ENCODE data around the gene HSPA2.
A peak's percentile ranks its signal among the peaks of the same experiment; 100 is the strongest.

HSPA2 gene

DNA sequence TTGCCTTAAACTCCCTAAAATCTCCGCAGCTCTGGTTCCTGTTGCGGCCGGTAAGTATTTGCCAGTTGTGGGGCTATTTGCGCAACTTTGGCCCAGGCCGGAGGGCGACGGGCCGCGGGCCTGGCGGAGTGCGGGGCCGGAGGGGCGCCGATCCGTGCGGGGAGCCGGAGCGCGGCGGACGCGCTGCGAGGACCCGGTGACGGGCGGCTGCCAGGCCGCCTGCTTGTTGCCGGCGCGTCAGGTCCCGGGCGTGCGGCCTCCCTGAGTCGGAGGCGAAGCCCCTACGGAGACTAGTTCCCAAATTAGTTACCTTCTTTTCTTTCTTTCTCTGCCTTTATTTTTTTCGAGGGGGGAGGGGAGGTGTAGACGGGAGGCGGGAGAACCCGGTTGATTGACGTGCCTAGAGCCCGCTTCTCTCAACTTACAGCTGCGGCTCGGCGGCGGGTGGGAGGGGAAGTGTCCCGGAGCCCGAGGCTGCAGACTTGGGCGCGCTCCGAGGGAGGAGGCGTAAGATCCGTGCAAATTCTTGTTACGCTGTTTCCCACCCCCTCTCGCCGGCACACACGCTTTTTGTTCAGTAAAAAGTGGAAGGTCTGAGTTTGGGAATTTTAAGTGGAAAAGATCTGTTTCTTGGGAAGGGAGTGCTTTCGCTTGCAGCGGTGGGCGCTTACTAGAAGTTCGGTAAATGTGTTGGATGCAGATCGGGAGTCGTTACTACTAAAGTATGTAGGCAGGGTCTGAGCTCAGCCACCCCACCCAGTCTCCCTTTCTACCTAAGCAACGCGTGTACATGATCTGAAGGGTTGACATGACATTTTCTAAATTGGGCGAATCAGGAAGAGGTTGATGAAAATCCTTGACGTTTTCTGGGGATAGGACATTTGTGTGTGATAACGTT is 35.4 kb upstream of the HSPA2 start:
- peak overlapping the region; percentile 79 to 81 for H2BK12ac ChIP-seq (ENCODE audit: low read length in 2 of 2)
- peak overlapping the region; percentile 100 for H2BK5ac ChIP-seq (ENCODE audit: low read depth, low read length, poor library complexity, severe bottlenecking)
- WGBS, result under 1% methylated on average over 55 of the region's 68 CpGs
- H4K91ac ChIP-seq (ENCODE audit: low read length), result peak overlapping the region; percentile 95
- H2BK15ac ChIP-seq (ENCODE audit: low read depth, poor library complexity, severe bottlenecking), result peak overlapping the region; percentile 98
- H3K4me1 ChIP-seq (ENCODE audit: control insufficient read depth, insufficient read depth, low read depth, low read length), result peaks cover 14% of the 10 kb centered on the region
- H3K27ac ChIP-seq (ENCODE audit: low read length, poor library complexity, severe bottlenecking), result peak overlapping the region; percentile 98
- H2BK120ac ChIP-seq (ENCODE audit: low read depth, low read length), result peak overlapping the region; percentile 100
- H3K79me1 ChIP-seq (replicated peaks; ENCODE audit: low read length, poor library complexity, severe bottlenecking), result no peaks in the 10 kb centered on the region
- peak overlapping the region; percentile 41 to 98 for H3K14ac ChIP-seq (ENCODE audit: low read length in 2 of 2)
- peak overlapping the region; percentile 52 to 97 for H3K23ac ChIP-seq (ENCODE audit: low read length in 2 of 2)
- H3K4me2 ChIP-seq (ENCODE audit: low read length, poor library complexity, severe bottlenecking), result peak overlapping the region; percentile 96
- peak overlapping the region; percentile 99 to 100 for H3K18ac ChIP-seq (ENCODE audit: low read depth in 1 of 2, low read length in 2 of 2)
- peak overlapping the region; percentile 99 for H3K4ac ChIP-seq (ENCODE audit: low read depth in 1 of 2, low read length in 2 of 2)
- H2AFZ ChIP-seq (ENCODE audit: low read depth, low read length), result peak overlapping the region; percentile 56
- H3K36me3 ChIP-seq (ENCODE audit: control insufficient read depth in 1 of 2, insufficient read depth in 2 of 2, low read depth in 1 of 2, low read length in 2 of 2), result no peaks in the 10 kb centered on the region
- DNase-seq, result peak; percentile 87
- H3K9ac ChIP-seq (ENCODE audit: low read length), result peak overlapping the region; percentile 97
- H3K27me3 ChIP-seq (ENCODE audit: control insufficient read depth in 1 of 2, insufficient read depth in 1 of 2, low read length in 2 of 2), result no peaks in the 10 kb centered on the region
- H3K4me3 ChIP-seq (ENCODE audit: insufficient read depth in 1 of 2, low read depth in 1 of 2, low read length in 2 of 2), result peak overlapping the region; percentile 93
- H2AK5ac ChIP-seq (ENCODE audit: low read length, severe bottlenecking), result peak overlapping the region; percentile 76
- H3K9me3 ChIP-seq (ENCODE audit: control insufficient read depth, low read length), result no peaks in the 10 kb centered on the region
- peak overlapping the region; percentile 100 for H4K8ac ChIP-seq (ENCODE audit: low read length)

DNA sequence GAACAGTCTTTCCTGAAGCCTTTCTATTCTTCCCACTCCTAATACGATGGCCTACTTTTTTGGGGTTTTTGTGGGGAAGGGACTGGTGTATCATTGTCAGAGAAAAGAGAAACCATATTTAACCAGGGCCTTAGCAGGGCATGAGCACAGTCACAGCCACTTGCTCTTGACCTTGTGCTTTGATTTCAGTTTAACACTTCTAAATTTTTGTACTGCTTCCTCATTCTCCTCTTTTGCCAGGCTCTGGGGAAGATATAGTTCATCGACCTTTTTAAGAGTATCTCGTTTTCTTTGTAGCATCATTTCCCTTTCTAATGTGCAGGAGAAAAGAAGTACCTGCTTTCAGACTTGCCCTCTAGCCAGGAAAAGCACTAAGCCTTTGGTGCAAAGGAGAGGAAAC is 33.8 kb upstream of the HSPA2 start:
- Histone ChIP-seq H3K4me3 (ENCODE audit: insufficient read depth in 1 of 2, low read depth in 1 of 2, low read length in 2 of 2) (peak overlapping the region in 1 of 2 experiments; percentile 68), H4K91ac (ENCODE audit: low read length) (no peak overlapping the region), H3K36me3 (ENCODE audit: control insufficient read depth in 1 of 2, insufficient read depth in 2 of 2, low read depth in 1 of 2, low read length in 2 of 2) (peaks cover 0 to 4% of the 10 kb centered on the region in 2 experiments), H2BK15ac (ENCODE audit: low read depth, poor library complexity, severe bottlenecking) (no peak overlapping the region), H4K8ac (ENCODE audit: low read length) (no peak overlapping the region), H2BK5ac (ENCODE audit: low read depth, low read length, poor library complexity, severe bottlenecking) (no peak overlapping the region), H3K27me3 (ENCODE audit: control insufficient read depth in 1 of 2, insufficient read depth in 1 of 2, low read length in 2 of 2) (no peaks in the 10 kb centered on the region), H3K9me3 (ENCODE audit: control insufficient read depth, low read length) (no peaks in the 10 kb centered on the region), H3K79me1 (replicated peaks; ENCODE audit: low read length, poor library complexity, severe bottlenecking) (peaks cover 1% of the 10 kb centered on the region), H3K27ac (ENCODE audit: low read length, poor library complexity, severe bottlenecking) (peak overlapping the region; percentile 50), H2AFZ (ENCODE audit: low read depth, low read length) (no peak overlapping the region), H3K4me1 (ENCODE audit: control insufficient read depth, insufficient read depth, low read depth, low read length) (peaks cover 11% of the 10 kb centered on the region), H3K9ac (ENCODE audit: low read length) (peak overlapping the region; percentile 97), H2BK12ac (ENCODE audit: low read length in 2 of 2) (no peak overlapping the region), H2BK120ac (ENCODE audit: low read depth, low read length) (no peak overlapping the region), H3K18ac (ENCODE audit: low read depth in 1 of 2, low read length in 2 of 2) (no peak overlapping the region), H2AK5ac (ENCODE audit: low read length, severe bottlenecking) (no peak overlapping the region), H3K4me2 (ENCODE audit: low read length, poor library complexity, severe bottlenecking) (peak overlapping the region; percentile 67), H3K4ac (ENCODE audit: low read depth in 1 of 2, low read length in 2 of 2) (no peak overlapping the region), H3K14ac (ENCODE audit: low read length in 2 of 2) (no peak overlapping the region), H3K23ac (ENCODE audit: low read length in 2 of 2) (no peak overlapping the region)
- DNase-seq, result peak; percentile 37
- WGBS, result 79% methylated on average over 2 of the region's 3 CpGs

GRCh38 chr14:64507376-64508156 is 33.0 kb upstream of the HSPA2 start:
- Histone ChIP-seq H4K8ac (ENCODE audit: low read length) (no peak overlapping the region), H3K14ac (ENCODE audit: low read length in 2 of 2) (no peak overlapping the region), H2BK120ac (ENCODE audit: low read depth, low read length) (no peak overlapping the region), H3K79me1 (replicated peaks; ENCODE audit: low read length, poor library complexity, severe bottlenecking) (peaks cover 1% of the 10 kb centered on the region), H3K18ac (ENCODE audit: low read depth in 1 of 2, low read length in 2 of 2) (no peak overlapping the region), H2AFZ (ENCODE audit: low read depth, low read length) (no peak overlapping the region), H3K27ac (ENCODE audit: low read length, poor library complexity, severe bottlenecking) (no peak overlapping the region), H2AK5ac (ENCODE audit: low read length, severe bottlenecking) (no peak overlapping the region), H3K9me3 (ENCODE audit: control insufficient read depth, low read length) (no peaks in the 10 kb centered on the region), H3K4me2 (ENCODE audit: low read length, poor library complexity, severe bottlenecking) (no peak overlapping the region), H3K36me3 (ENCODE audit: control insufficient read depth in 1 of 2, insufficient read depth in 2 of 2, low read depth in 1 of 2, low read length in 2 of 2) (peaks cover 0 to 5% of the 10 kb centered on the region in 2 experiments), H3K4me3 (ENCODE audit: insufficient read depth in 1 of 2, low read depth in 1 of 2, low read length in 2 of 2) (peak overlapping the region in 1 of 2 experiments; percentile 68), H2BK5ac (ENCODE audit: low read depth, low read length, poor library complexity, severe bottlenecking) (no peak overlapping the region), H3K27me3 (ENCODE audit: control insufficient read depth in 1 of 2, insufficient read depth in 1 of 2, low read length in 2 of 2) (no peaks in the 10 kb centered on the region), H3K9ac (ENCODE audit: low read length) (peak overlapping the region; percentile 97), H2BK12ac (ENCODE audit: low read length in 2 of 2) (no peak overlapping the region), H4K91ac (ENCODE audit: low read length) (no peak overlapping the region), H2BK15ac (ENCODE audit: low read depth, poor library complexity, severe bottlenecking) (no peak overlapping the region), H3K4me1 (ENCODE audit: control insufficient read depth, insufficient read depth, low read depth, low read length) (peaks cover 9% of the 10 kb centered on the region), H3K23ac (ENCODE audit: low read length in 2 of 2) (no peak overlapping the region), H3K4ac (ENCODE audit: low read depth in 1 of 2, low read length in 2 of 2) (no peak overlapping the region)
- 71% methylated on average over 4 of the region's 4 CpGs for WGBS
- peak; percentile 44 for DNase-seq
